Measurements from ENCODE around the gene SLC6A1. TPM values are rescaled to one million over a fixed set of nuclear protein-coding genes. Genes with fewer than 3 reads are reported as not detected.

The SLC6A1 gene
- total and polyA plus RNA-seq, 4 donors: 16.0 to 71.9 (median 33.8) TPM

DNA sequence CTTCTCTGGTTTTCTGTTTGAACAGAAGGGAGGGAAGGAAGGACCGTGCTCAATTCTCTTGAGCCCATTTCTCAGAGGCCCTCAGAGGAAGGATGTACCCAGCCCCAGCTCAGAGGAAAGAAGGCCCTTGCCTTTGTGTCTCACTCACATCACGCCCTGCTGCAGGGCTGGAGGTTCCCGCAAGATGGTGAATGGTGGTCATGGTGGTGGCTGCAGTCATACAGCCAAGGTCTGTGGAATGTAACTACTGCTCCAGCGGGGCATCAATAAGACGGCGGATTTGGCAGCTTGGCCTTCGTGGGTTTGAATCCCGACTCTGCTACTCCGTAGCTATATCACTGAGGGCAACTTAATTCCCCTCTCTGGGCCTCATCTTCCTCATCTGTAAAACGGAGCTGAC, 62.9 kb downstream of the SLC6A1 start:
- H3K27ac ChIP-seq (ENCODE audit: low read depth in 1 of 2, low read length in 2 of 2): no peak overlapping the region
- TF ChIP-seq FOXA1 (IDR thresholded peaks at IDR 0.05) (no peak), YY1 (IDR thresholded peaks at IDR 0.05) (no peak), RAD21 (IDR thresholded peaks at IDR 0.05) (no peak), RXRA (IDR thresholded peaks at IDR 0.05) (no peak), HNF4G (IDR thresholded peaks at IDR 0.05) (no peak), SP1 (IDR thresholded peaks at IDR 0.05) (no peak), FOXA2 (IDR thresholded peaks at IDR 0.05) (no peak)
- TF ChIP-seq, protein P1, sequence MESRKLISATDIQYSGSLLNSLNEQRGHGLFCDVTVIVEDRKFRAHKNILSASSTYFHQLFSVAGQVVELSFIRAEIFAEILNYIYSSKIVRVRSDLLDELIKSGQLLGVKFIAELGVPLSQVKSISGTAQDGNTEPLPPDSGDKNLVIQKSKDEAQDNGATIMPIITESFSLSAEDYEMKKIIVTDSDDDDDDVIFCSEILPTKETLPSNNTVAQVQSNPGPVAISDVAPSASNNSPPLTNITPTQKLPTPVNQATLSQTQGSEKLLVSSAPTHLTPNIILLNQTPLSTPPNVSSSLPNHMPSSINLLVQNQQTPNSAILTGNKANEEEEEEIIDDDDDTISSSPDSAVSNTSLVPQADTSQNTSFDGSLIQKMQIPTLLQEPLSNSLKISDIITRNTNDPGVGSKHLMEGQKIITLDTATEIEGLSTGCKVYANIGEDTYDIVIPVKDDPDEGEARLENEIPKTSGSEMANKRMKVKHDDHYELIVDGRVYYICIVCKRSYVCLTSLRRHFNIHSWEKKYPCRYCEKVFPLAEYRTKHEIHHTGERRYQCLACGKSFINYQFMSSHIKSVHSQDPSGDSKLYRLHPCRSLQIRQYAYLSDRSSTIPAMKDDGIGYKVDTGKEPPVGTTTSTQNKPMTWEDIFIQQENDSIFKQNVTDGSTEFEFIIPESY (IDR thresholded peaks at IDR 0.05): no peak
- no peak overlapping the region for H3K9ac ChIP-seq (ENCODE audit: low read depth in 1 of 2, low read length in 2 of 2)
- no peak overlapping the region for H3K4me3 ChIP-seq (ENCODE audit: low read depth in 1 of 3, low read length in 3 of 3)
- peaks cover 0 to under 1% (median 0%) of the 10 kb centered on the region in 4 donors for H3K4me1 ChIP-seq (ENCODE audit: control insufficient read depth in 4 of 4, insufficient read depth in 4 of 4, low read length in 3 of 4)
- no peaks in the 10 kb centered on the region for H3K36me3 ChIP-seq (ENCODE audit: control insufficient read depth in 4 of 4, insufficient read depth in 3 of 4, low read depth in 1 of 4, low read length in 3 of 4)
- peaks cover 0 to 5% (median 1%) of the 10 kb centered on the region in 4 donors for H3K27me3 ChIP-seq (ENCODE audit: control insufficient read depth in 4 of 4, insufficient read depth in 4 of 4, low read length in 3 of 4)
- WGBS: 92% methylated on average over 10 of the region's 10 CpGs
- no peak for DNase-seq (ENCODE audit: low spot score)
- H3K9me3 ChIP-seq (ENCODE audit: control insufficient read depth in 4 of 4, low read length in 3 of 4): no peaks in the 10 kb centered on the region

DNA sequence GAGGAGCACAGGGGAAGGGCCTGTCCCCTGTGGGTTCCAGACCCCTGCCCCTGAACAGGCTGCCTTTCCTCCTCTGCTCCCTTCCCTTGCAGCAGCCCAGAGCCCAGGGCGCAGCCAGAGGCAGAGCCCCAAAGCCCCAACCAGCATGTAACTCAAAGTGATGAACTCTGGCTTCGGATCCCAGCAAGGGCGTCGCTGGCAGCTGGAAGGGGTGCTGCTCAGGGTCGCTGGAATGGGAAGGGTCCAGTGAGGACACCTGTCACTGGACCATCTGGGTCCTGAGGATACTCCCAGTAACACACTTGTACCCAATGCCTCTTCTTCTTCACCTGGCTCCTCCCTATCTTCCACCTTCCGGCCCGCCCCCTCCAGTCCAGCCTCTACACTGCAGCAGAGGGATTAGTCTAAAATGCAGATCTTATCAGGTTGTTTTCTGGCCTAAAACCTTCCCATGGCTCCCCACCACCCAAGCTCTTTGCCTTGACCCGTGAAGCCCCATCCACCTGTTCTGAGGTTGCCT, 64.0 kb downstream of the SLC6A1 start:
- no peaks in the 10 kb centered on the region for H3K36me3 ChIP-seq (ENCODE audit: control insufficient read depth in 4 of 4, insufficient read depth in 3 of 4, low read depth in 1 of 4, low read length in 3 of 4)
- H3K9ac ChIP-seq (ENCODE audit: low read depth in 1 of 2, low read length in 2 of 2): no peak overlapping the region
- H3K4me3 ChIP-seq (ENCODE audit: low read depth in 1 of 3, low read length in 3 of 3): no peak overlapping the region
- no peak for DNase-seq (ENCODE audit: low spot score)
- TF ChIP-seq EGR1 (IDR thresholded peaks at IDR 0.05; ENCODE audit: low read depth in 2 of 2) (no peak), FOXA2 (IDR thresholded peaks at IDR 0.05) (no peak), JUND (IDR thresholded peaks at IDR 0.05) (no peak), GABPA (IDR thresholded peaks at IDR 0.05 in 1 of 2, conservative IDR thresholded peaks at IDR 0.05 in 1 of 2) (no peak), RAD21 (IDR thresholded peaks at IDR 0.05) (no peak), NR2F2 (IDR thresholded peaks at IDR 0.05) (no peak), RXRA (IDR thresholded peaks at IDR 0.05) (no peak), TAF1 (conservative IDR thresholded peaks at IDR 0.05) (no peak)
- TF ChIP-seq, protein P2, sequence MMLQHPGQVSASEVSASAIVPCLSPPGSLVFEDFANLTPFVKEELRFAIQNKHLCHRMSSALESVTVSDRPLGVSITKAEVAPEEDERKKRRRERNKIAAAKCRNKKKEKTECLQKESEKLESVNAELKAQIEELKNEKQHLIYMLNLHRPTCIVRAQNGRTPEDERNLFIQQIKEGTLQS (IDR thresholded peaks at IDR 0.05): no peak
- TF ChIP-seq, protein P1 (IDR thresholded peaks at IDR 0.05): no peak
- H3K27ac ChIP-seq (ENCODE audit: low read depth in 1 of 2, low read length in 2 of 2): no peak overlapping the region
- peaks cover 0 to 5% (median 1%) of the 10 kb centered on the region in 4 donors for H3K27me3 ChIP-seq (ENCODE audit: control insufficient read depth in 4 of 4, insufficient read depth in 4 of 4, low read length in 3 of 4)
- no peaks in the 10 kb centered on the region for H3K9me3 ChIP-seq (ENCODE audit: control insufficient read depth in 4 of 4, low read length in 3 of 4)
- peaks cover 0 to 4% (median 0%) of the 10 kb centered on the region in 4 donors for H3K4me1 ChIP-seq (ENCODE audit: control insufficient read depth in 4 of 4, insufficient read depth in 4 of 4, low read length in 3 of 4)
- WGBS: 80% methylated on average over 8 of the region's 8 CpGs

DNA sequence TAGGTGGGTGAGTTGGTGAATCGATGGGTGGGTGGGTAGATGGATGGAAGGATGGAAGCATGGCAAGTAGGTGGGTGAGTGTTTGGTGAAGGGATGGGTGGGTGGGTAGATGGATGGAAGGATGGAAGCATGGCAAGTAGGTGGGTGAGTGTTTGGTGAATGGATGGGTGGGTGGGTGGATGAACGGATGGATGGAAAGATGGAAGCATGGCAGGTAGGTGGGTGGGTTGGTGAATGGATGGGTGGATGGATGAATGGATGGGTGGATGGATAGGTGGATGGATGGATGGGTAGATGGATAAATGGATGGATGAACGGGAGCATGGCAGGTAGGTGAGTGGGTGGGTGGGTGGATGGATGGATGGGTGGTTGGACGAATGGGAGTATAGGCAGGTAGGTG, 65.1 kb downstream of the SLC6A1 start:
- 80% methylated on average over 4 of the region's 4 CpGs for WGBS
- TF ChIP-seq FOXA2 (IDR thresholded peaks at IDR 0.05) (no peak), RAD21 (IDR thresholded peaks at IDR 0.05) (no peak), RXRA (IDR thresholded peaks at IDR 0.05) (no peak)
- no peak overlapping the region for H3K9ac ChIP-seq (ENCODE audit: low read depth in 1 of 2, low read length in 2 of 2)
- no peak overlapping the region for H3K4me3 ChIP-seq (ENCODE audit: low read depth in 1 of 3, low read length in 3 of 3)
- peaks cover 0 to 4% (median 0%) of the 10 kb centered on the region in 4 donors for H3K4me1 ChIP-seq (ENCODE audit: control insufficient read depth in 4 of 4, insufficient read depth in 4 of 4, low read length in 3 of 4)
- no peaks in the 10 kb centered on the region for H3K36me3 ChIP-seq (ENCODE audit: control insufficient read depth in 4 of 4, insufficient read depth in 3 of 4, low read depth in 1 of 4, low read length in 3 of 4)
- H3K27me3 ChIP-seq (ENCODE audit: control insufficient read depth in 4 of 4, insufficient read depth in 4 of 4, low read length in 3 of 4): peaks cover 0 to 5% (median under 1%) of the 10 kb centered on the region in 4 donors
- H3K27ac ChIP-seq (ENCODE audit: low read depth in 1 of 2, low read length in 2 of 2): no peak overlapping the region
- DNase-seq (ENCODE audit: low spot score): no peak
- no peaks in the 10 kb centered on the region for H3K9me3 ChIP-seq (ENCODE audit: control insufficient read depth in 4 of 4, low read length in 3 of 4)

Data from liver (tissue), 9 donors.